SH-SY5Y (cell line): ENCODE results near the gene LMTK3.

Source experiments
- GATA2 ChIP-seq: IDR thresholded peaks from 2 replicates; pipeline ENCODE4 v1.6.1; 2011; ENCODE audit warnings: mild to moderate bottlenecking, low read depth, low read length
- GATA3 ChIP-seq: IDR thresholded peaks from 2 replicates; pipeline ENCODE4 v1.6.1; 2011; ENCODE audit warnings: low read depth, mild to moderate bottlenecking, low read length, moderate library complexity

DNA sequence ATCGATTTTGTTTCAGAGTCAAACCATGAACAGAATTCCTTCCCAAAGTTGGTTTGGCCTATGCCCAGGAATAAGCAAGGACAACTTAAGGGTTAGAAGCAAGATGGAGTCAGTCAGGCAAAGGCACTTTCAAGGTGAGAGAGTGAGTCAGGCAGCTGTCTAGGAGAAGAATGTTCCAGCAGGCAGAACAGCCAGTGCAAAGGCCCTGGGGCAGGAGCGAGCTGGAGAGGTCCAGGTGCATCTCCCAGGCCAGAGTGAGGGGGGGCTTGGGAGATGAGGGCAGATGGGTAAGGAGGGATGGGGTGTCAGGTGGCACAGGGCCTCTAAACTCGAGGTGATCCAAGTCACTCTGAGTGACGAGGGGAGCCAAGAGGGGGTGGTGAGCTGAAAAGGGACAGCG lies 75.0 kb downstream of the LMTK3 start:
- TF ChIP-seq GATA3 (no peak), GATA2 (no peak)
